Caki2 (cell line): ENCODE results near the gene SMOC2. TPM values are rescaled to one million over a fixed set of nuclear protein-coding genes. Genes with fewer than 3 reads are reported as not detected.
A peak's percentile ranks its signal among the peaks of the same experiment; 100 is the strongest.

Source experiments
- DNase-seq: peaks from one replicate; pipeline ENCODE4 v3.0.0-alpha.2; 2015; ENCODE audit warnings: low read depth
- in situ Hi-C: cut with HindIII; loops from 2 replicates; pipeline ENCODE4 v1.10.0; 2016; ENCODE audit warnings: low sequenced_read_pairs, low pct_unique_long_range_greater_than_20kb, mixed read lengths
- total RNA-seq: library from RNA; depleted of rRNA; stranded (reverse); fragments of >200 nt; shearing (Covaris generic); gene quantifications from 2 replicates; pipeline ENCODE4 v1.2.3, GENCODE V29; 2014; ENCODE audit warnings: low replicate concordance

Gene SMOC2
- total RNA-seq, 1 experiment from 2014 or later = 0.68 TPM

GRCh38 chr6:168640768-168641167, 199.8 kb downstream of the SMOC2 start:
- in situ Hi-C loops = no loop called here
- DNase-seq = peak; percentile 32

- DNase-seq = peak; percentile 12
- in situ Hi-C loops = no loop called here
Measured at GRCh38 chr6:168641446-168641845, 200.5 kb downstream of the SMOC2 start.

DNA sequence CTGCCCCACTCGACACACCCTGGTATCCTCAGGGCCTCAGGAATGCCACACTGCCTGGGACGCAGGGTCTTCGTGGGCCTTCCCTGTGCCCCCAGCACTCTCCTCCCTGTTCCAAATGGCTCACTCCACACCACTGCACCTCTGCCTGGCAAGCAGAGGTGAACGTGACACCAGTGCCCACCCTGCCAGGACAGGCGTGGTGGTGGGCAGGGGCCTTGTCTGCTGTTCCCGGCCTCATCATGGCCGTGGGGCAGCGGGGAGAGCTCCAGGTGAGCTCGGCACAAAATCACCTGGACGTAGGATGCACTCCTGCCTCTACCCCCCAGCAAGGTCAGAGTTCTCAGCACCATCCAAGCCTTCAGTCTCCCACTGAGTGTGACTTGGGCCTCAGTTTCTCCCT, 202.4 kb downstream of the SMOC2 start:
- in situ Hi-C loops = no loop called here

GRCh38 chr6:168645326-168645725, 204.3 kb downstream of the SMOC2 start:
- in situ Hi-C loops = no loop called here

More for the DNA sequence above, 202.4 kb downstream of the SMOC2 start:
- DNase-seq = no peak

DNA sequence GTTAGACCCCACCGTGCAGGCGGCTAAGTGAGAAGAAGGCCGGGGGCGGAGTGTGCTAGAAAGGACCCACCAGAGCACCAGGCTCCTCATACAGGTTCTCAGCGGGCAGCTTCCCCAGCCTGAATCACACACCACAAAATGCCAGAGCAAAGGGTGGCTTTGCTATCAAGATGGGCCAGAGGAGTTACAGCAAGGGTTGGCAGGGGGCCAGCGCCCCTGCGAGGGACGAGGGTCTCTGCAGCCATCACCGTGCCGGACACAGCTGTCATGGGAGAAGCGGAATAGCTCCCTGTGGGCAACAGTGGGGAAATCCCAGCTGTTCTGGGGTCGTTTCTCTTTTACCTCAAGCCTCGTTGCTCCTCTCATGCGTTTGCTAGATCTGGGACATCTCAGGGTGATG, 206.3 kb downstream of the SMOC2 start:
- DNase-seq = no peak
- in situ Hi-C loops = no loop called here

More at GRCh38 chr6:168645326-168645725, 204.3 kb downstream of the SMOC2 start:
- no peak for DNase-seq

DNA sequence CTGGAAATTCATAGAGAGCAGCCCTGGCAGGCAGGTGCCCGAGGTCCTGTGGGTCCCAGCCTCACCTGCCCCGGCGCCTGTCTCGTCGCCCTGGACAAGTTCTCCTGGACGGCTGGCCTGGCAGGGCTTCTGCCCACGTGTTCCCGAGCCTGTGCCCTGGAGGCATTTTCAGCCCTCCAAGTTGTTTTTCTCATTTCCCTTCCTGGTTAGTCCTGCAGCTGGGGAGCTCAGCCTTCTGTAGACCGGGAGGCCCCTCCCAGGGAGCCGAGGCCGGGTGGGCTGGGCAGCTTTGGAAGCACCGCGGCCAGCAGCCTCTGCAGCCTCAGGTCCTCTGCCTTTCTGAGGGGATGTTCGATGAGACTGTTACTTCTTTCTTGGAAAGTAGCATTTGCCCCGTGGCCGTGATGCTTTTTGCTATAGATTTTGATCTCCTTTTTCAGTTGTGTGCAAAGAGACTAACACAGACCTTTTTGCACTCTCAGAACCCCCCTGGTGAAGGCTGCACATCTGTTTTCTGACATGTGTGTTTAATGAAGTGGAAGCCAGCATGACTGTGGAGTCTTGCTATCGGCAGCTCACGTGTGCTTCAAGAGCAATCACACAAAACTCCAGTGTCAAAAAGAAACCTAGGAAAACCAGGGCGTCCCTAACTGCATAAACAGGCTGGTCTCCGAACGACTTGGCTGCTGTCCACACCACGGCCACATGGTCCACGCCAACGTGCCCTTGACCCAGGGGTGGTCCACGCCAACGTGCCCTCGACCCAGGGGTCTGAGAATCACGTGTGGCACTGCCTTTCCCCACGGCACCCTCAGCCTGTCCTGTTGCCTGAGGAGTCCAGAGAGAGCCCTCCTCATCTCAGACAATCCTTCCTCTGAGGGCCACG, 207.5 kb downstream of the SMOC2 start:
- in situ Hi-C loops = no loop called here
- DNase-seq = no peak

DNA sequence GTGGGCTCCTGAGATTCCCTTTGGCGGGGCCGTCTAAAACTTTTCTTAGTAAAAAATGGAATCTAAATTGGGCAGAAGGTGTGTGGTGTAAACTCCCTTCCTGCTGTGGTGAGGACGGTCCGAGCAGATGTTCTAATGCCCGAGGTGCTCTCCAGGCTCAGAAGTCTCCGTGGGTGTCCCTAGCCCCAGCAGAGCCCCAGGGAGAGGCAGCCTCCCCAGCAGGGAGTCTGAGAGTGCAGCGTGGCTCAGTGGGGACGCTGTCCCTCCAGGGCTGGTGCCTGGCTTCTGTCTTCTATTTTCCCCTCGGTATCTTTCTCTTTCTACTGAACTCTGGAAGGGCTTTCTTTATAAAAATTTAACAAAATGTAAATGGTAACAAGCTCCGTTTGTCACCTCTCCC, 208.2 kb downstream of the SMOC2 start:
- no peak for DNase-seq
- in situ Hi-C loops = no loop called here

- DNase-seq = no peak
- in situ Hi-C loops = no loop called here
Measured at GRCh38 chr6:168650671-168651111, 209.7 kb downstream of the SMOC2 start.

GRCh38 chr6:168655462-168656152, 214.6 kb downstream of the SMOC2 start:
- in situ Hi-C loops = no loop called here
- no peak for DNase-seq

DNA sequence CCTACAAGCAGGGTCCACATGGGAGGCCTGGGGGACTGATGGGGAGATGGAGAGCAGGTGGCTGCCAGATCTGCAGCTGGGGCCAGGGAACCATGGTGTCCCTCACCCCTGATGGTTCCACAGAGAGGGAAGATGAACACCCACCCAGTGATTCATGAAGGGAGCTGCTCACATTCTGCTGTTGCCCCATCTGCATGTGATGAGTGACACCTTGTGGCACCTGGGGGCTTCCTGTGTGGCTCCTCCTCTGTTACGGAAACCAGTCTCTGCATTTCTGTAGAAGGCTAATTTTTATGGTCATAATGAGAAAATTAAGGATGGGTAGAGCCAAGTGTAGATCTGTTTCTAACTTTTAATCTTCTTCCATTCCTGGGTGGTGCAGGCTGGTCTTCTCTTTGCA, 217.1 kb downstream of the SMOC2 start:
- in situ Hi-C loops = no loop called here

GRCh38 chr6:168660400-168660945, 219.5 kb downstream of the SMOC2 start:
- in situ Hi-C loops = no loop called here

More for the DNA sequence above, 217.1 kb downstream of the SMOC2 start:
- DNase-seq = no peak

GRCh38 chr6:168662301-168662936, 221.4 kb downstream of the SMOC2 start:
- DNase-seq = no peak
- in situ Hi-C loops = no loop called here

More at GRCh38 chr6:168660400-168660945, 219.5 kb downstream of the SMOC2 start:
- no peak for DNase-seq

DNA sequence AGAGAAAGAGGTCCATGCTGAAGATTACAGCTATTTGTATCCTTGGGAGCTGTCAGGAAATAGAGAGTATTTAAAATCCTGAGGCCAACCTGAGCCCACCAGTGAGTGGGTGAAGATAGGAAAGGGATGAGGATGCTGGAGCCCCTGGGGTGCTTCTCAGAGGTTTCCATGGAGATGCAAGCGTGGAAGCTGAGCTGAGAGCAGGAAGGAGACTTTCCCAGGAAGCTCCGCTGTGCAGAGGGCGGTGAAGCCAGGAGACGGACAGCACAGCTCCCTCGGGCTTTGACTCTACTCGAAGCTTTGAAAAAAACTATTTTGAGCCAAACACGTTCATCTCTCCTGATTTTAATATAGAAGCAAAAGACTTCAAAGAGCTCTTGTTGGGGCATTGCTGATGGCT, 222.1 kb downstream of the SMOC2 start:
- in situ Hi-C loops = no loop called here
- no peak for DNase-seq

DNA sequence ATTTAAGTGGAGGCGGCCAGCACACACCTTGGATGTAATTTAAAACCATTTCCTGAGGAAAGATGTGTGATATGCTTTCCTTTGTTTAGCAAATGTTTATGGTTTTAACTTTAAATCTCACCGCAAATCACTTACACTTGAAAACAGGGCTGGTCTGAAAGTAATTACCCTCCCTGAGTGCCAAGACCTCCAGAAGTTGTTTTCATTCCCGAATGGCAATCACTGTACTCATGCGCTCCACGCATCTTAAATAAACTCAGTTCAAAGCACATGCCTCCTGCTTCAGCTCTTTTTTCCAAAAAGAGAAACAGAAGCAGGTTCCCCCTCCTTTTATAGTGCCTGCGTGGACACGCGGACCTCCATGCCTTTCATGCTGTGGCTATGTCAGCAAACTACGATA, 224.0 kb downstream of the SMOC2 start:
- DNase-seq = no peak
- in situ Hi-C loops = no loop called here

DNA sequence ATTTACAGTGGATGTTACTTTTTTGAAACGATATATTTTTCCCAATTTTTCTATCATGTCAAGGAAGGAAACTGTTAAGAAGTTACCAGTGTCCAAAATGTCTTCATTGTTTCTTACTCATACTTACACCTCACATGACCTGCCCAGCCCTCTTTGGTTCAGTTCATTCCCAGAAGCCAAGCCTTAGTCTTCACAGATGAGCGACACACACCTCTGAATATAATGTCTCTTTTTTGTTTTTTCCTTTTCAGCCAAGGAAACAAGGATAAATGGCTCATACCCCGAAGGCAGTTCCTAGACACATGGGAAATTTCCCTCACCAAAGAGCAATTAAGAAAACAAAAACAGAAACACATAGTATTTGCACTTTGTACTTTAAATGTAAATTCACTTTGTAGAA, 225.2 kb downstream of the SMOC2 start:
- in situ Hi-C loops = no loop called here
- DNase-seq = peak; percentile 10

GRCh38 chr6:168666699-168667427, 225.9 kb downstream of the SMOC2 start:
- in situ Hi-C loops = no loop called here
- DNase-seq = peak; percentile 10

DNA sequence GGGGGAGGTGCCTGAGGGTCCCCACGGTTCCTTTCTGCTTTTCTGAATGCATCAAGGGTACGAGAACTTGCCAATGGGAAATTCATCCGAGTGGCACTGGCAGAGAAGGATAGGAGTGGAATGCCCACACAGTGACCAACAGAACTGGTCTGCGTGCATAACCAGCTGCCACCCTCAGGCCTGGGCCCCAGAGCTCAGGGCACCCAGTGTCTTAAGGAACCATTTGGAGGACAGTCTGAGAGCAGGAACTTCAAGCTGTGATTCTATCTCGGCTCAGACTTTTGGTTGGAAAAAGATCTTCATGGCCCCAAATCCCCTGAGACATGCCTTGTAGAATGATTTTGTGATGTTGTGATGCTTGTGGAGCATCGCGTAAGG, 226.4 kb downstream of the SMOC2 start:
- no peak for DNase-seq
- in situ Hi-C loops = no loop called here

- in situ Hi-C loops = no loop called here
- DNase-seq = no peak
Measured at GRCh38 chr6:168670401-168670985, 229.5 kb downstream of the SMOC2 start.
